B cell (primary cell): ENCODE data around the gene MALL. TPM values are rescaled to one million over a fixed set of nuclear protein-coding genes. Genes with fewer than 3 reads are reported as not detected.

Source experiments
- ATAC-seq: fragments of 200-7000 bp; cut with Tn5 transposase; one replicate; pipeline ENCODE4 v1.10.0; 2021; ENCODE audit warnings: low read depth, mild to moderate bottlenecking, moderate number of reproducible peaks, moderate library complexity
- CTCF ChIA-PET: fragments of 350-600 bp; sonication (Branson Sonifier 250); formaldehyde crosslinking; loops from one replicate; lab custom pipeline; 2021; ENCODE audit warnings: antibody characterized with exemption, inconsistent platforms; lab: Charles Lee
- POLR2A ChIA-PET: fragments of 350-600 bp; sonication (Branson Sonifier 250); formaldehyde crosslinking; loops from one replicate; lab custom pipeline; 2021; ENCODE audit warnings: antibody characterized with exemption; lab: Charles Lee
- DNase-seq: peaks from one replicate; pipeline ENCODE4 v3.0.0; 2013
- H2AFZ ChIP-seq: 2 replicates; pipeline ENCODE4 v1.6.1; 2012; ENCODE audit warnings: mild to moderate bottlenecking, low read depth, low read length; ENCODE audit not compliant: insufficient read depth, poor library complexity, severe bottlenecking
- H3K27ac ChIP-seq, 2 donors: 1 replicate in 1 of 2; 2 replicates in 1 of 2; pipeline ENCODE4 v1.5.1; 2012 to 2013; ENCODE audit warnings: low read length in 2 of 2, mild to moderate bottlenecking in 2 of 2, moderate library complexity in 1 of 2
- H3K27me3 ChIP-seq, 4 experiments: fragments of 200-600 bp in 1 of 4; sonication (generic) in 1 of 4; replicated peaks in 1 of 4; 1 replicate in 2 of 4; 2 replicates in 2 of 4; pipeline versions ENCODE4 v1.6.1 to v1.7.0; 2013 to 2016; ENCODE audit warnings: low read length in 3 of 4, mild to moderate bottlenecking in 2 of 4, mixed read lengths in 1 of 4, moderate library complexity in 1 of 4; ENCODE audit not compliant: insufficient read depth in 4 of 4, control insufficient read depth in 3 of 4; ENCODE audit errors: control extremely low read depth in 1 of 4
- H3K36me3 ChIP-seq, 2 experiments: replicated peaks in 1 of 2; 1 replicate in 1 of 2; 2 replicates in 1 of 2; pipeline versions ENCODE4 v1.6.1 to v1.7.1; 2013; ENCODE audit warnings: low read length in 1 of 2; ENCODE audit not compliant: insufficient read depth in 2 of 2, control insufficient read depth in 1 of 2; ENCODE audit errors: control extremely low read depth in 1 of 2, extremely low read depth in 1 of 2
- H3K4me1 ChIP-seq, 2 donors: fragments of 200-600 bp in 1 of 2; sonication (generic) in 1 of 2; 1 replicate in 1 of 2; 2 replicates in 1 of 2; pipeline versions ENCODE4 v1.5.1 to v1.6.1; 2013 to 2017; ENCODE audit warnings: low read length in 2 of 2; ENCODE audit not compliant: control insufficient read depth in 2 of 2, insufficient read depth in 2 of 2
- H3K4me2 ChIP-seq: replicated peaks from 2 replicates; pipeline ENCODE3; 2012; ENCODE audit warnings: mild to moderate bottlenecking, low read depth, low read length; ENCODE audit not compliant: poor library complexity, severe bottlenecking
- H3K4me3 ChIP-seq, 5 experiments: fragments of 200-600 bp in 1 of 5; sonication (generic) in 1 of 5; 1 replicate in 3 of 5; 2 replicates in 2 of 5; pipeline versions ENCODE4 v1.5.1 to v1.7.0; 2011 to 2016; ENCODE audit warnings: low read length in 4 of 5, mild to moderate bottlenecking in 4 of 5, low read depth in 2 of 5, control low read depth in 1 of 5, moderate library complexity in 1 of 5; ENCODE audit not compliant: insufficient read depth in 1 of 5; ENCODE audit errors: control extremely low read depth in 1 of 5, extremely low read depth in 1 of 5
- H3K79me2 ChIP-seq: fragments of 200-600 bp; sonication (generic); one replicate; pipeline ENCODE4 v1.6.0; 2016; ENCODE audit warnings: low read length; ENCODE audit not compliant: control insufficient read depth, insufficient read depth
- H3K9ac ChIP-seq: fragments of 200-600 bp; sonication (generic); 2 replicates; pipeline ENCODE4 v1.6.1; 2017; ENCODE audit warnings: mild to moderate bottlenecking, low read length, moderate library complexity
- H3K9me3 ChIP-seq, 3 donors: one replicate each; pipeline versions ENCODE4 v1.6.1 to v1.7.1; 2013; ENCODE audit warnings: low read length in 2 of 3; ENCODE audit not compliant: control insufficient read depth in 2 of 3, insufficient read depth in 1 of 3; ENCODE audit errors: control extremely low read depth in 1 of 3
- H4K20me1 ChIP-seq: 2 replicates; pipeline ENCODE4 v1.6.0; 2012; ENCODE audit warnings: mild to moderate bottlenecking, low read length; ENCODE audit not compliant: insufficient read depth, control insufficient read depth, poor library complexity, severe bottlenecking
- H3K27ac Mint-ChIP-seq: one replicate; pipeline ENCODE4 v1.8.0; 2021; ENCODE audit warnings: mixed read lengths
- H3K27me3 Mint-ChIP-seq: one replicate; pipeline ENCODE4 v1.8.0; 2021; ENCODE audit warnings: mixed read lengths
- H3K4me1 Mint-ChIP-seq: one replicate; pipeline ENCODE4 v1.8.0; 2021; ENCODE audit warnings: mixed read lengths
- H3K4me3 Mint-ChIP-seq: one replicate; pipeline ENCODE4 v1.8.0; 2021; ENCODE audit warnings: mixed read lengths
- H3K9me3 Mint-ChIP-seq: one replicate; pipeline ENCODE4 v1.8.0; 2022; ENCODE audit warnings: mixed read lengths; ENCODE audit not compliant: insufficient read depth
- CTCF ChIP-seq: fragments of 200-600 bp; IDR thresholded peaks from one replicate; pipeline ENCODE4 v1.8.0; 2022; ENCODE audit warnings: antibody characterized with exemption, mild to moderate bottlenecking
- EZH2 ChIP-seq: IDR thresholded peaks from 2 replicates; pipeline ENCODE4 v1.6.1; 2012; ENCODE audit warnings: borderline replicate concordance, low read depth, mild to moderate bottlenecking, moderate library complexity, low read length; ENCODE audit not compliant: insufficient read depth, poor library complexity, severe bottlenecking
- WGBS: methylation state at CpG from one replicate; pipeline ENCODE4 v1.1.5; 2013; ENCODE audit warnings: missing lambda C conversion rate; ENCODE audit not compliant: insufficient coverage; 5-methylcytosine and 5-hydroxymethylcytosine counted together
- intact Hi-C: fragments of 100-400 bp; cut with micrococcal nuclease; formaldehyde crosslinking; loops from one replicate; pipeline ENCODE4 v1.10.0; 2022
- polyA plus RNA-seq: library from polyadenylated mRNA; depleted of rRNA; stranded (reverse); fragments of >200 nt; gene quantifications from 2 replicates; pipeline ENCODE4 v1.2.3, GENCODE V29; 2012
- total RNA-seq, 2 donors: library from RNA; stranded (reverse); fragments of 120-200 nt in 1 of 2; gene quantifications; 1 replicate in 1 of 2; 2 replicates in 1 of 2; pipeline versions ENCODE4 v1.2.3 to v1.2.4, GENCODE V29; 2013 to 2022

The MALL gene
- total and polyA plus RNA-seq, 2 donors (not counting 1 experiment from before 2014, with no cell fraction given) = not detected

GRCh38 chr2:110134025-110134424 is 18.4 kb upstream of the MALL start:
- Histone ChIP-seq H3K27ac (no peak overlapping the region), H3K4me1 (no peaks in the 10 kb centered on the region), H2AFZ (no peak overlapping the region), H4K20me1 (no peaks in the 10 kb centered on the region), H3K4me2 (no peak overlapping the region), H3K27me3 (no peaks in the 10 kb centered on the region), H3K4me3 (no peak overlapping the region), H3K79me2 (no peaks in the 10 kb centered on the region), H3K9ac (no peak overlapping the region), H3K36me3 (no peaks in the 10 kb centered on the region), H3K9me3 (peaks cover 0 to 7% (median 4%) of the 10 kb centered on the region in 3 donors)
- intact Hi-C loops = no loop called here
- ATAC-seq (no peak), DNase-seq (no peak)
- Mint-ChIP-seq H3K4me3 (no peak overlapping the region), H3K4me1 (no peaks in the 10 kb centered on the region), H3K27me3 (no peaks in the 10 kb centered on the region), H3K27ac (no peak overlapping the region), H3K9me3 (peaks cover 5% of the 10 kb centered on the region)
- no peak for TF ChIP-seq EZH2
- TF ChIP-seq CTCF = no peak
- ChIA-PET CTCF (no interaction called here), POLR2A (no interaction called here)

GRCh38 chr2:110131166-110131565 is 15.5 kb upstream of the MALL start:
- POLR2A ChIA-PET = no interaction called here
- H3K27me3 Mint-ChIP-seq = no peaks in the 10 kb centered on the region
- Histone ChIP-seq H3K4me1 (no peaks in the 10 kb centered on the region), H3K4me3 (no peak overlapping the region), H3K9ac (no peak overlapping the region), H3K36me3 (no peaks in the 10 kb centered on the region), H3K9me3 (peaks cover 0 to 7% (median 4%) of the 10 kb centered on the region in 3 donors), H2AFZ (no peak overlapping the region), H3K27me3 (no peaks in the 10 kb centered on the region), H3K79me2 (no peaks in the 10 kb centered on the region), H3K4me2 (no peak overlapping the region), H3K27ac (no peak overlapping the region), H4K20me1 (no peaks in the 10 kb centered on the region)
- H3K9me3 Mint-ChIP-seq = peaks cover 5% of the 10 kb centered on the region
- ATAC-seq (no peak), DNase-seq (no peak)
- no peak overlapping the region for H3K4me3 Mint-ChIP-seq
- no CpG with 5 or more reads among the region's 2 CpGs for WGBS
- H3K27ac Mint-ChIP-seq = no peak overlapping the region
- H3K4me1 Mint-ChIP-seq = no peaks in the 10 kb centered on the region
- CTCF ChIA-PET = no interaction called here
- TF ChIP-seq CTCF (no peak), EZH2 (no peak)
- intact Hi-C loops = no loop called here
